HEK293 (cell line): ENCODE results near the gene NSMCE1.

ENCODE experiments used
- CTCF ChIA-PET: fragments of 350-600 bp; formaldehyde crosslinking; extraction: SDS; loops from one replicate; lab custom pipeline; 2021; ENCODE audit warnings: antibody characterized with exemption; lab: Yijun Ruan, JAX
- POLR2A ChIA-PET: fragments of 300-600 bp; formaldehyde crosslinking; extraction: SDS; loops from one replicate; lab custom pipeline; 2020; ENCODE audit warnings: antibody characterized with exemption, inconsistent platforms; lab: Yijun Ruan, JAX
- H3K27ac ChIP-seq: fragments of 200-500 bp; sonication (Bioruptor generic); 2 replicates; pipeline ENCODE4 v1.5.1; 2014; ENCODE audit warnings: low read depth, low read length, control low read depth, inconsistent platforms; ENCODE audit errors: extremely low read depth
- H3K36me3 ChIP-seq, 2 experiments: fragments of 200-500 bp in 1 of 2; sonication (Bioruptor generic) in 1 of 2; 1 replicate in 1 of 2; 2 replicates in 1 of 2; pipeline ENCODE4 v1.5.1; 2014 to 2017; ENCODE audit warnings: inconsistent platforms in 2 of 2, low read length in 2 of 2; ENCODE audit not compliant: control insufficient read depth in 2 of 2, insufficient read depth in 1 of 2
- H3K4me1 ChIP-seq: fragments of 200-500 bp; sonication (Bioruptor generic); 2 replicates; pipeline ENCODE4 v1.5.1; 2014; ENCODE audit warnings: mild to moderate bottlenecking, low read length, inconsistent platforms; ENCODE audit not compliant: control insufficient read depth, insufficient read depth
- H3K4me3 ChIP-seq: 2 replicates; pipeline ENCODE4 v1.5.1; 2011; ENCODE audit warnings: low read depth, mild to moderate bottlenecking, control low read depth, low read length, moderate library complexity
- H3K9me3 ChIP-seq: fragments of 200-500 bp; sonication (Bioruptor generic); 2 replicates; pipeline ENCODE4 v1.5.1; 2014; ENCODE audit warnings: low read depth, low read length, inconsistent platforms; ENCODE audit not compliant: control insufficient read depth, insufficient read depth
- HOXA7 ChIP-seq: sonication (generic); formaldehyde crosslinking; IDR thresholded peaks from 2 replicates; pipeline ENCODE4 v1.8.1; 2022; ENCODE audit warnings: missing genetic modification reagents, borderline replicate concordance
- HOXC10 ChIP-seq: sonication (generic); formaldehyde crosslinking; IDR thresholded peaks from 2 replicates; pipeline ENCODE4 v1.8.1; 2023; ENCODE audit warnings: mild to moderate bottlenecking, missing genetic modification reagents
- KLF16 ChIP-seq: fragments of 450-650 bp; formaldehyde crosslinking; IDR thresholded peaks from 2 replicates; pipeline ENCODE4 v1.5.1; 2017; ENCODE audit warnings: missing biosample characterization, missing genetic modification characterization
- SCRT1 ChIP-seq: fragments of 450-650 bp; formaldehyde crosslinking; IDR thresholded peaks from 2 replicates; pipeline ENCODE4 v1.5.1; 2016; ENCODE audit warnings: missing biosample characterization, missing genetic modification characterization, borderline replicate concordance
- ZBTB17 ChIP-seq: fragments of 450-650 bp; formaldehyde crosslinking; IDR thresholded peaks from 2 replicates; pipeline ENCODE4 v1.5.1; 2016; ENCODE audit warnings: missing biosample characterization, missing genetic modification characterization
- ZBTB49 ChIP-seq: fragments of 450-650 bp; formaldehyde crosslinking; IDR thresholded peaks from 2 replicates; pipeline ENCODE4 v1.5.1; 2016; ENCODE audit warnings: missing biosample characterization, missing genetic modification characterization, low read depth
- ZFP3 ChIP-seq: fragments of 450-650 bp; formaldehyde crosslinking; IDR thresholded peaks from 2 replicates; pipeline ENCODE4 v1.5.1; 2016; ENCODE audit warnings: low read depth, missing biosample characterization, missing genetic modification characterization
- ZFP37 ChIP-seq: fragments of 450-650 bp; formaldehyde crosslinking; IDR thresholded peaks from 2 replicates; pipeline ENCODE4 v1.5.1; 2016; ENCODE audit warnings: missing biosample characterization, missing genetic modification characterization
- ZNF146 ChIP-seq: fragments of 450-650 bp; formaldehyde crosslinking; IDR thresholded peaks from 2 replicates; pipeline ENCODE4 v1.5.1; 2016; ENCODE audit warnings: missing biosample characterization, missing genetic modification characterization
- ZNF2 ChIP-seq: fragments of 450-650 bp; formaldehyde crosslinking; IDR thresholded peaks from 2 replicates; pipeline ENCODE4 v1.5.1; 2016; ENCODE audit warnings: missing biosample characterization, missing genetic modification characterization
- ZNF223 ChIP-seq: fragments of 450-650 bp; formaldehyde crosslinking; IDR thresholded peaks from 2 replicates; pipeline ENCODE4 v1.5.1; 2016; ENCODE audit warnings: missing biosample characterization, missing genetic modification characterization
- ZNF266 ChIP-seq: fragments of 450-650 bp; formaldehyde crosslinking; IDR thresholded peaks from 2 replicates; pipeline ENCODE4 v1.5.1; 2016; ENCODE audit warnings: missing biosample characterization, missing genetic modification characterization, low read depth
- ZNF350 ChIP-seq: fragments of 450-650 bp; formaldehyde crosslinking; IDR thresholded peaks from 2 replicates; pipeline ENCODE4 v1.5.0; 2017; ENCODE audit warnings: missing biosample characterization, mild to moderate bottlenecking, missing genetic modification characterization
- ZNF416 ChIP-seq: fragments of 450-650 bp; formaldehyde crosslinking; IDR thresholded peaks from 2 replicates; pipeline ENCODE4 v1.5.1; 2016; ENCODE audit warnings: missing biosample characterization, missing genetic modification characterization
- ZNF529 ChIP-seq: fragments of 450-650 bp; formaldehyde crosslinking; IDR thresholded peaks from 2 replicates; pipeline ENCODE4 v1.5.1; 2017; ENCODE audit warnings: missing genetic modification characterization, missing biosample characterization; ENCODE audit not compliant: insufficient replicate concordance
- ZNF549 ChIP-seq: fragments of 450-650 bp; IDR thresholded peaks from 2 replicates; pipeline ENCODE4 v1.5.1; 2018; ENCODE audit warnings: missing biosample characterization, missing genetic modification characterization, mild to moderate bottlenecking, inconsistent platforms, moderate library complexity
- ZNF624 ChIP-seq: fragments of 450-650 bp; formaldehyde crosslinking; IDR thresholded peaks from 2 replicates; pipeline ENCODE4 v1.5.1; 2017; ENCODE audit warnings: missing biosample characterization, missing genetic modification characterization
- ZNF626 ChIP-seq: fragments of 450-650 bp; sonication (Bioruptor Pico); formaldehyde crosslinking; IDR thresholded peaks from 2 replicates; pipeline ENCODE4 v1.5.1; 2018; ENCODE audit warnings: missing biosample characterization, missing genetic modification characterization, inconsistent platforms
- ZNF658 ChIP-seq: fragments of 450-650 bp; formaldehyde crosslinking; IDR thresholded peaks from 2 replicates; pipeline ENCODE4; 2016; ENCODE audit warnings: missing biosample characterization, missing genetic modification characterization
- TF ChIP-seq, protein P1 (sequence below): fragments of 450-650 bp; formaldehyde crosslinking; IDR thresholded peaks from 2 replicates; pipeline ENCODE4 v1.5.1; 2016; ENCODE audit warnings: missing biosample characterization, missing genetic modification characterization

The NSMCE1 gene

DNA sequence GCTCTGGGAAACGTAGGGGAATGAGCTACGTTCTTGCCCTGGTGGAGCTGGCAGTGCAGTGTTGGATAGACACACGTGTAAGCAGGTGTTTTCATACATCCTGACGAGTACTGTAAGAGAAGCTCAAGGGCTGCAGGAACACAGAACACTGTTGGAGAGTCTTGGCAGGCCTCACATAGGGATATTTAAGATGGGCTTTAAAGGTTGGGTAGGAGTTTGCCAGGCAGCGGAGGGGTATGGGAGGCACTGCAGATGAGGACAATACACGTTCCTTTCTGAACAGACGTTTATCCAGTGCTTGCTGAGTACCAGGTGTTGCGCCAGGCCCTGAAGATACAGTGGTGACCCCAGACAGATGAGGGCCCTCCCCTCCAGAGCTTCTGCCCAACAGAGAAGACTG is 59.0 kb downstream of the NSMCE1 start:
- Histone ChIP-seq H3K36me3 (peaks cover 0 to 24% of the 10 kb centered on the region in 2 experiments; a peak in 2 of 3 replicates), H3K9me3 (no peaks in the 10 kb centered on the region), H3K4me3 (no peak overlapping the region), H3K27ac (no peak overlapping the region), H3K4me1 (no peaks in the 10 kb centered on the region)
- TF ChIP-seq ZBTB49 (no peak), ZFP3 (tag by site-specific recombination) (peak; percentile 83)
- ChIA-PET POLR2A (no interaction called here), CTCF (interaction anchor here (0.6 to 1.4 kb wide), 3 partner anchors 26 to 1983 kb away, joined by 3 to 6 read pairs (median 3); no protein-coding TSS in a partner anchor)

- CTCF ChIA-PET = interaction anchor here (1.4 kb wide), 1 partner anchor 27 kb away, joined by 6 read pairs; no protein-coding TSS in a partner anchor
- H3K27ac ChIP-seq = no peak overlapping the region
- POLR2A ChIA-PET = no interaction called here
Observed at GRCh38 chr16:27208796-27209195, 59.8 kb downstream of the NSMCE1 start.

More at GRCh38 chr16:27208796-27209195, 59.8 kb downstream of the NSMCE1 start:
- Histone ChIP-seq H3K4me3 (no peak overlapping the region), H3K4me1 (no peaks in the 10 kb centered on the region), H3K9me3 (no peaks in the 10 kb centered on the region), H3K36me3 (peaks cover 0 to 16% of the 10 kb centered on the region in 2 experiments; a peak in 2 of 3 replicates)
- TF ChIP-seq HOXC10 (CRISPR knock-in tag) (no peak), ZNF2 (tag by site-specific recombination) (no peak), ZNF350 (tag by site-specific recombination) (no peak), ZBTB49 (no peak), KLF16 (no peak), ZNF416 (tag by site-specific recombination) (no peak), ZFP37 (tag by site-specific recombination) (no peak), ZBTB17 (tag by site-specific recombination) (no peak), ZNF146 (tag by site-specific recombination) (no peak), ZNF626 (tag by site-specific recombination) (no peak), ZNF549 (tag by site-specific recombination) (no peak), ZNF529 (tag by site-specific recombination) (no peak), ZNF658 (no peak), ZNF266 (tag by site-specific recombination) (no peak), HOXA7 (CRISPR knock-in tag) (no peak), ZNF624 (no peak), ZNF223 (no peak), SCRT1 (tag by site-specific recombination) (no peak)
- TF ChIP-seq, protein P1, sequence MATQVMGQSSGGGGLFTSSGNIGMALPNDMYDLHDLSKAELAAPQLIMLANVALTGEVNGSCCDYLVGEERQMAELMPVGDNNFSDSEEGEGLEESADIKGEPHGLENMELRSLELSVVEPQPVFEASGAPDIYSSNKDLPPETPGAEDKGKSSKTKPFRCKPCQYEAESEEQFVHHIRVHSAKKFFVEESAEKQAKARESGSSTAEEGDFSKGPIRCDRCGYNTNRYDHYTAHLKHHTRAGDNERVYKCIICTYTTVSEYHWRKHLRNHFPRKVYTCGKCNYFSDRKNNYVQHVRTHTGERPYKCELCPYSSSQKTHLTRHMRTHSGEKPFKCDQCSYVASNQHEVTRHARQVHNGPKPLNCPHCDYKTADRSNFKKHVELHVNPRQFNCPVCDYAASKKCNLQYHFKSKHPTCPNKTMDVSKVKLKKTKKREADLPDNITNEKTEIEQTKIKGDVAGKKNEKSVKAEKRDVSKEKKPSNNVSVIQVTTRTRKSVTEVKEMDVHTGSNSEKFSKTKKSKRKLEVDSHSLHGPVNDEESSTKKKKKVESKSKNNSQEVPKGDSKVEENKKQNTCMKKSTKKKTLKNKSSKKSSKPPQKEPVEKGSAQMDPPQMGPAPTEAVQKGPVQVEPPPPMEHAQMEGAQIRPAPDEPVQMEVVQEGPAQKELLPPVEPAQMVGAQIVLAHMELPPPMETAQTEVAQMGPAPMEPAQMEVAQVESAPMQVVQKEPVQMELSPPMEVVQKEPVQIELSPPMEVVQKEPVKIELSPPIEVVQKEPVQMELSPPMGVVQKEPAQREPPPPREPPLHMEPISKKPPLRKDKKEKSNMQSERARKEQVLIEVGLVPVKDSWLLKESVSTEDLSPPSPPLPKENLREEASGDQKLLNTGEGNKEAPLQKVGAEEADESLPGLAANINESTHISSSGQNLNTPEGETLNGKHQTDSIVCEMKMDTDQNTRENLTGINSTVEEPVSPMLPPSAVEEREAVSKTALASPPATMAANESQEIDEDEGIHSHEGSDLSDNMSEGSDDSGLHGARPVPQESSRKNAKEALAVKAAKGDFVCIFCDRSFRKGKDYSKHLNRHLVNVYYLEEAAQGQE (tag by site-specific recombination) = no peak
